GM18858 (cell line): ENCODE measurements around the gene PIK3R1.

Experiments used
- ATAC-seq: cut with Tn5 transposase; IDR thresholded peaks from one replicate; pipeline ENCODE4 v1.9.1; 2021; ENCODE audit not compliant: unreplicated experiment

The PIK3R1 gene

DNA sequence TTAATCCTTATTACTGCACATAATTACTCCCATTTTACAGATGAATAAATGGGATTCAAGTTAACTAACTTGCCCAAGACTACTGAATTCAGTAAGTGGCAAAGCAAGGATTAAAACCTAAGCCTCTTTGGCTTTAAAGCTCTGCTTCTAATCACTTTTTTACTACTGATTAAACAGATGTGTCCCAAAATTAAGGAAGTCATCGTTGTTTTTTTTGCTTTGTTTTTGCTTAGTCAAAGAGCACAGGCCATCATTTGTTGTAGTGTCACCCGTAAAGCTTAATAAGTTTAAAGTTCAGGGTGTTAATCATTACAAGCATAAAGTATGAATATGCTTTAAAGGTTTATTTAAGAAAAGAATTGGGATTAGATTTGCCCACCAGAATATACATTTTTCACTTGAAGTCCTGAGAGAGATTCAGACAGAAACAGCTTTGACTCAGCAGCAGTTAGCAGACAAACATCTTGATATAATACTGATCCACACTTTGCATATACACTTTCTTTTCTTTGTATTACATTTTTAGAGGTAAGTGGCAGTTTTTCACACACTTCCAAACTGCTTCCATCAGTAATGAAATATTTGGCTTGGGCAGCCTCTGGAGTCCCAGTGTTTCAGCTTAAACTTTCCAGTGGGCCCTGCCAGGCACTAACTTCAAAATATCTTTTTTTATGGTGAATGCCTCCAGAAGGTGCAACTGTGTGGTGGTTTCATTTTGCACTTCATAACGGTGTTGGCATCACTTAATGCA is 52.7 kb downstream of the PIK3R1 start:
- no peak for ATAC-seq

DNA sequence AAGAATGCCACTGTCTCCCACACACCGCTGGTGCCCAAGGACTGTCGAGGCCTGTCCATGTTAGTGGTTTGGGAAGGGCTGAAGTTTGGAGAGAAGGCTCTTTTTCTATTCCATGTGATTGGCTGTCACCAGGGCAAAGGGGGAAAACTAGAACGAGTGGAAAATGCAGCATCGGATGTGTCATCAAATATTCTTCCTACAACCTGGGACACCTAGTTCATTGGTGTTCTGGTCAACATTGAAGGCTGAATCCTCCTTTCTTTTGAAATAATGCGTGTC is 53.2 kb downstream of the PIK3R1 start:
- ATAC-seq, result no peak

DNA sequence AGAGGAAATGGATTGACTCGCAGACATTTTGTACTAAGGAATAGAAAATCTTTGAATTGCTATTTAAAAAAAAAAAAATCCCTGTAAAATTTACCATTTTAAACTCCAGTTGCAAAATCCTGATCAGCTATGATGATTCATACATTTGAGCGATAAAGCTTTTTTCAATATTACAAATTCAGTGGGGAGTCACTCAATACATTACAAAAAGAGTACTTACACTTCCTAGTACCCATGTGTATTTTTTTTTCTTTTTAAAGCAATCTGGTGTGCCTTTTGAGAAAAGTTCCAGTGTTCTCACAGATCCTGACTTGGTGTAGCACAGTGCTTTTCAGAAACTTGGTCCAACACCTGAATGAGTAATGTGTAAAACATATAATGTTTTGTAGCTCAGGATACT is 54.3 kb downstream of the PIK3R1 start:
- ATAC-seq, result no peak

DNA sequence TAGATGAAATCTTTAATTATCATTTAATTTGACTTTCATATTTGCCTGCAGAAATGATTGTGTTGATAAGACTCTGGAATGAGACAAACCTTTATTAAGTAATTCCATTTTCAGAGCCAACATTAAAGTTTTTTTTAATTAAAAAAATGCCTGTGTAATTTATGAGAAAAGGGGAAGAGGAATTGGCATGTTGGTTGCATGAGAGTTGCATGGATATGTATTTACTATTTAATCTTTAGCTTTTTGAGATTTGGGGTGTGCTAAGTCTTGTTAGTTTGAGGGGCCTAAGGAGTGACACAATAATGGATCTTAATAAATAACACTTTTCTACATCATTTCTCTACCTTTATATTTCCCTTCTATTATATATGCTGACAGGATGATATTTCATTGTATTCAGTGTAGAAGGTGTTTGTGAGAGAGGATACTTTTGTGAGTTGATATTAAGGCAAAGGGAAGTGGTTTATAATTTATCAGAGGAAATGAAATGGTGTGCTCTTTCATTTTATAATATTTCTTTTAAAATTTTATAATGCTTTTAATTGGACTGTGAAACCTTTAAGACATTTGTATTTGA is 54.9 kb downstream of the PIK3R1 start:
- no peak for ATAC-seq

DNA sequence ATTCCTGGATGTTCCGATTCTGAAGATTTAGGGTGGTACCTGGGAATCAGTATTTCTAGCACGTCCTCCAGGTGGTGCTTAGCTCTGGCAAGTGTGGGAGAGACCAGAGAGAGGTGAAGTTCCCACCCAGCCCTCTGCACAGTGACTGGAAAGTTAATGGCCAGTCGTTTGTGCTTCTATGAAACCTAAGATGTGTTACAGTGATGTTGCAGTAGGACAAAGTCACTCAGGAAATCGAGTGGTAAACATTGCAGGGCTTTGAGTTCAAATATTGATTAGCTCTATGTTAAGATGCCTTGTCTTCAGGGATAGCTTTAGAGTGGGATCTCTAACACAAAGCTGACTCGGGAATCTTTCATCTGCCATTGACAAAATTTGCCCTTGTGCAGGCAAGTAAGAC is 55.6 kb downstream of the PIK3R1 start:
- no peak for ATAC-seq

DNA sequence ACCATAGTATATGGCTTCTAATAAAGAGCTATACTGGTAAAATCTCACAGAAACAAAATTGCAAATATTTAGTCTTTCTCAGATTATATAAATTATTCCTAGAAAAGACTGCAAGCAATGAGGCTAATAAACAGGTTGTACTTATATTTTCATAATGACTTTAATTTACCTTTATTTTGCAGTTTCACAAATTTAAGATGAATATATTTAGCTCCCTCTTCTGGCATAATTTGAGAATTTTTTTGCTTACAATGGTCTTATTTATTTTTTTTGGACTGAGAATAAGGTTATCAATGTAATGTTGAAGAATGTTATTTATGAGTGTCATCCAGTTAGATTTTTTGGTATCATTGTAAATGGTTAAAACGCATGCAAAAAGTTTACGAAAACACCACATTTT is 56.7 kb downstream of the PIK3R1 start:
- no peak for ATAC-seq

DNA sequence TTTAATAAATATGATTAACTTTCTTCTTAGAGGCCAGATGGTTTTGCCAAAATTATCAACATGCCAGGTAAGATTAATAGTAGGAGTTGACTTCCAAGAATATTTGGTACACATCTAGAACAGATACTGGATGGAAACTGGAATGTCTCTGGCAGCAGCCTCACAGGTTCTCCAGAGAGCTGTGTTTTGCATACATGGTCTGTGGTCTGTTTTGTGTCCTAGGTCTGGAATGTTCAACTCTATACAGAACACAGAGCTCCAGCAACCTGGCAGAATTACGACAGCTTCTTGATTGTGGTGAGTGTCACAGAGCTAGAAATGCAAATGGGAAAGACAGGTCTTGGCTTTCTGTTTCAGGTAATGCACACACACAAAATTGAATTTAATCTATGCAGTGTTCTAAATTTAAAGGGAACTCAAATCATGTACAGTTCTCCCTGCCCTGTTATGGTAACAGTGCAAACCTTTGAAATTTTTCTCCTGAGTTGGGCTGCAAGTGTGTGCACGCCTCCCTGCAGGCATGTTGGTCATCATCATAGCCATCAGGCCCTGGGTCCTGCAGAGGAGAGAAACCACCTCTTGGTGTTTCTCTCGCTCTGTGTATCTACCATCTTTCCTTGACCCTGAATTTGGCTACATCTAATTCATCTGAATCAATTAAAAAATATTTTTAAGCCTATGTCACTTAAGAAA is 58.3 kb downstream of the PIK3R1 start:
- ATAC-seq, result peak; percentile 47

DNA sequence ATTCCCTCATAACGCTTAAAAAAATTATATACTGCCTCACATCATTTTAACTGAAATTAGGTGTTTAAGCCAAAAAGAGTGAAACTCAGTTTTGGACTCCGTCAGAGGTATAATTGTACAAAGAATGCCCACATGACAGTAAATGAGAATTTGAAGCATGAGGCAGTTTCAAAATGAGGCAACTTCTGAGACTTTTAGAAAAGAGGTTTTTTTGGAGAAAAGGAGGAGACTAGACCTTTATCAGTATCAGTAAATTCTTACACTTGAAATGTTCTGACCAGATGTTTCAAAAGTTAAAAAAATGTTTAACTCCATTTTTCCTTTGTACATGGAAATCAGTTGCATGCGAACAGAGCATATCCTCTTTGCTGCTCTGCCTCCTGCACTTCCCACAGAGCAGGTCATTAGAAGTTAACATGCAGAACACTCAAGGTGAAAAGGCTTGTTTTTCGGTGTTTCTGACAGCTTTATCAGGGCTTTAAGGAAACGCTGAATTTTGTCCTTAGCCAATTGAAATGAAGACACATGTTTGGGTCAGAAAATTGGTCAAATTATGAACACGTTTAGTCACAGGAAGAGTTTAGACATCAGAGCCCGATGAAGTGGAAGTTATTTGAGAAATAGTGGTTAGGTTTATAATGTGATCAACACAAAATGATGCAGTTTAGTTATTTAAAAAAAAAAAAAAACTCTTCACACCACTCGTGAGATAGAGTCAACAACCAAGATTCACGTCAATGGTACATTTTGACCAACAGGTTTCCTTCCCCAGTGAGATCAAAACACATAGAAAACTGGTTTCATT is 59.5 kb downstream of the PIK3R1 start:
- ATAC-seq, result peak; percentile 46

DNA sequence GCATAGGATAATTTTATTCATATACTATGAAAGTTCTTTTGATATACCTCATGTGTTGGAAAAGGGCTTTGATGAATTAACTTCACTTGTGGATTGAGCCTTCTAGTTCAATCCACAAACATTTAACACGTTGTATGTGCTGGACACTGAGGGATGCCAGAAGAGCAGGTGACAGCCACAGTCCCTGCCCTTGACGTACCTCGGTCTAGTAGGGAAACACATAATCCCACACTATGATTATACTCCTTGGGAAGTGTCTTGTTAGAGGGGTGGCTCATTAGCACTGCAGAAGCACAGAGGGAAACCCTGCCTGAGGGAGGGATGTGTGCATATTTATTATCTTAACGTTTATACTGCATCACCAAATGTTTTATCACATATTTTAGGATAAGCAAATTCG is 61.2 kb downstream of the PIK3R1 start:
- no peak for ATAC-seq

DNA sequence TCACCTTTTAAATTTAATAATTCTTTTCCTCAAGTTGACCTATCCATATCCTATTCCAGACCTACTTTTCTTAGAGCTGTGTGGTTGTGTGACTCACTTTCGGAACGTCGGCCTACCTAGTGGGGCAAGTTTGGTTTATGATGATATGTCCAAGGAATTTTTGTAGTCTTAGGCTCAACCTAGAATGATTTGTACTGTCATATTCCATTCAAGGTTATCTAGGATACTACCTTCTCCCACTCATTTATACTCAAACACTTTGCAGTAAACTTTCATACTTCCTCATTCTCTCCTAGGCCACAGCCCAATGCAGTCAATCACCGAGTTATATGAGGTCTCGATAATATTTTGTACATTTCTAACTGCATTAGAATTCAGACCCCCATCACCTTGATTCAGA is 61.9 kb downstream of the PIK3R1 start:
- no peak for ATAC-seq

DNA sequence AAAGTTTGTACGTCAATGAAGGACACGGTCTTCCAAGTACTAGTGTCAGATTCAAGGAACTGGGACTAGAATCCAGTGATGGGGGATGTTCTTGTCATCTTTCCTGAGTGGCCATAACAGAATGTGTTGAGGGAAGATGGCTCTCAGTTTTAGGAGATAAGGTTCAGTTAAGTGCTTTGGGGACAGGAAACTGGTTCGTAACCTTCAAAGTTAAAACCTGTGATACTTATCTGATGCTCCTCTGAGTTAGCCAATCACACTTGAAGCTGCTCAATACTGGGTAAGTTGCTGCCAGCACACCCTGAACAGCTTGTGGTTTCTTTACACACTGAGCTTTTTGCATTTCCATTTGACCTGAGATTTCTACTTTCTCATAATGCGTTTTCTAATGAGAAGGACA is 64.4 kb downstream of the PIK3R1 start:
- no peak for ATAC-seq

DNA sequence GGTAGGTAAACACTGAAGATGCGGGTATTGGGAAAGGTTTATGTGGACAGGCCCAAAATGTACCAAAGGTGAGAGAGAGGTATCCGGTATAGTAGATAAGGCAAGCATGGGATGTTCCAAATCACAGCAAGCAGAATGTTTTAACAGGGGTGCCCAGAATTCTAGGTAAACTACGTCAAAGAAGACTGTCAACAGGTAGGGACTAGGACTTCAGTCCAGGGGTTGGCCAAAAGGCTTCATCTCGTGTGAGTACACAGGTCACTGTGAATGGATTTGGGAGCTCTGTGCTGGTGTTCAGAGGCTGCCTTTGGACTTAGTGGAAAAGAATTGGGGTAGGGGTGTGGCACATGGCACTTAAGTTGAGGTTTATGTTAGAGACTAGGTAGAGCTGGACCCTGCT is 66.4 kb downstream of the PIK3R1 start:
- ATAC-seq, result no peak

DNA sequence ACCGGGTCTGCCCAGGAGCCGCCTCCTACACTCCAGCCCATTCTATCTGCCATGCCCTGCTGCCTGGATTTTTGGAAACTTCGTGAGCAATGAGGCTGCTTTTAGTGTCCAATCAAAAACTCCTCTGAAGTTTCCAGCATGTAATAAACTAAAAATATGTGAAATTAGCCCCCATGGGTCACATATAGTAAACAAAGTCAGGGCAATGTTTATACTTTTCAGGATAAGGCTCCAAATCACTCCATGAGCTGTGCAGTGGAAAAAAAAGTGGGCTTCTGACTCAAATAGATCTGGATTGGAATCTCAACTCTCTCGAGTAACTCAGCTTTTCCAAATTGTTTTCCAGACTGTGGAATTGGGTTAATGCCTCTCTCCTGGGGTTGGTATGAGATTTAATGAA is 68.2 kb downstream of the PIK3R1 start:
- no peak for ATAC-seq

DNA sequence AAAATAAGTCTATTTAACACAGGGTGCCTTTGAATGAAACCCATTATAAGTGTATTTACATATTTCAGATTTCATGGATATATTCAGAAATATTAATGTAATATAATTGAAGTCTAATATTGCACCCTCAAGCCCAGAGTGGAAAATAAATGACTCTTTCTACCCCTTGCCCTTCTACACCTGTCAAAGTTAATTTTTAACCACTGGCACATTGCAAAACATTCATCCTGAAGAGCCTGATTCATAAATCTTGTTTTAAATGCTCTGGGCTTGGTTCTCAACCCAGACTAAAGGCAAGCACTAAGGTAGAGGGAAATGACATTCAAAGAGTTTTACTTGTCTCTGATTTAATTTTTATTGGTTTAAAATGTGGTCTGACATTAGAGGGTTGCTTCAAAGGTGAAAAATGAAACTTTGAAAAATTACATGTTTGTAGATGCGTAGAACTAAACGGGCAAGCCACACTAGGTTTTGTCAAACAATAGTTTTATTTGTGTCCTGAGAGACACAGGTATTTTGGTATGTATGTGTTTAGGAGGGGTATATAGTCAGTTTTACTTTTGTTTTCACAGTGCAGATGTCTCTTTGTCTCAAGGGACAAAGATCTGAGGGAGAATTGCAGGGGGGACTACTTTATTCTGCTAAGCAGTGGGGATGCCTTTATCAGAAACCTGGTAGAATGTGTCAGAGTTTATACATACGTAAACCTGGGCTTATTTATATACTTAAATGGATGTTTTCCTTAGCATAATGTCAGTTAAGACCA is 69.7 kb downstream of the PIK3R1 start:
- peak; percentile 27 for ATAC-seq

DNA sequence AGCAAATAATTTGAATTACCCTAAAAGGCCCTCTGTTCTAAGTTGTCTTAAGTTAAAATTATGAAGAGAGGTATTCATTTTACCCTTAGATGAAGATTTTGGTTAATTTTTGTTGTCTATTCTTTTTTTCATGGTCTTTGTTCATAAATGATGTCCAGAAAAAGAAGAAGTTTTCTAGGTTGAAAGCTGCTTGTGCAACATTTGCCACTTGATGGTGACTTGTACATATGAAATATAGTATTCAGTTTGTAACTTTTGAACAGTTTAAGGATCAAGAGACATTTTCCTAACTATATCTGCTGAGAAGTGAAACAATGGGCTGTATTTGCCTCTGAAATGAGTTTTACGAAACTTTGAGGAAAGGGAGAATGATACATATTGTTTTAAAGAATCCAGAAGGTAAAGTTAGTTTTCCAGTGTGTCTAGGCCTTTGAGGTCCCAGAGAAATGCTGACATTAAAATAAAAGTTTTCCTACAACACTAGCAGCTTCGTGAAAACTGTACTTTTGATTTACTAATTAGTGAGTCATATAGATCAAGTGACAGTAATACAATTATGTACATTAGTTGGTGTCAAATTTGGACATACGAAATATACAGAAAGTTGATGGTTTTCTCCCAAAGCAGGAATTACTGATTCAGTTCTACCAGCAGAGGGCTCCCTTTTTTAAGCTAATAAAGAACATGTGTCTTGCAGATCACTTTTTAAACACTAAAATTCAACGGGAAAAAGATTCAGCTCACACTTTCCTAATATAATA is 70.5 kb downstream of the PIK3R1 start:
- no peak for ATAC-seq

DNA sequence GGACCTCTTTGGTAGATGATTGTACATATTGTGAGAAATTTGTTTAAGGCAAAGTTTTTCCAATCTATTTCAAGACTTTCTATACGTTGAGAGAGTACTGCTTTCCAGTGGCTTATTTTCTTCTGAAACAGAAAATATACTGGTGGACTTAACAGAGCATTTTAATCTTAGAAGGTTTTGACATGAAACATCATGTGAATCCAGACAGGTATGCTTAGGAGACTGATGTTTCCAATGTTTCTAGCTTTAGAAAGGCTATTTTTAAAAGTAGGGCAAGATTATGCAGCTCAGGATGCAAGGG is 71.0 kb downstream of the PIK3R1 start:
- no peak for ATAC-seq

DNA sequence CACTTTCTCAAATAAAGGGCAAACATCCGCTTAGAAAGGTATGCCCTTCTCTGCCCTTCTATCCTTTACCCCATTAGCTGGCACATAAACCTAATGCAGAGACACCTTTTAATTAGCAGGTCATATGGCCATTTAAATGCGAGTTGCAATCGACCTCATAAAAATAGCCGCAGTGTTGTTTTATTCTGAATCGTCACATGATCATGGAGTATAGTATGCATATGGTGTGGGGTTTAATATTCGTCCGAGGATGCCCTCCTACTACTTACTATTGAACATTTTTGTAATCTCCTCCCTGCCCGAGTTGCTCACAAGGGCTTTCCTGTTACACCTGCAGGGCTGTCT is 72.0 kb downstream of the PIK3R1 start:
- no peak for ATAC-seq

DNA sequence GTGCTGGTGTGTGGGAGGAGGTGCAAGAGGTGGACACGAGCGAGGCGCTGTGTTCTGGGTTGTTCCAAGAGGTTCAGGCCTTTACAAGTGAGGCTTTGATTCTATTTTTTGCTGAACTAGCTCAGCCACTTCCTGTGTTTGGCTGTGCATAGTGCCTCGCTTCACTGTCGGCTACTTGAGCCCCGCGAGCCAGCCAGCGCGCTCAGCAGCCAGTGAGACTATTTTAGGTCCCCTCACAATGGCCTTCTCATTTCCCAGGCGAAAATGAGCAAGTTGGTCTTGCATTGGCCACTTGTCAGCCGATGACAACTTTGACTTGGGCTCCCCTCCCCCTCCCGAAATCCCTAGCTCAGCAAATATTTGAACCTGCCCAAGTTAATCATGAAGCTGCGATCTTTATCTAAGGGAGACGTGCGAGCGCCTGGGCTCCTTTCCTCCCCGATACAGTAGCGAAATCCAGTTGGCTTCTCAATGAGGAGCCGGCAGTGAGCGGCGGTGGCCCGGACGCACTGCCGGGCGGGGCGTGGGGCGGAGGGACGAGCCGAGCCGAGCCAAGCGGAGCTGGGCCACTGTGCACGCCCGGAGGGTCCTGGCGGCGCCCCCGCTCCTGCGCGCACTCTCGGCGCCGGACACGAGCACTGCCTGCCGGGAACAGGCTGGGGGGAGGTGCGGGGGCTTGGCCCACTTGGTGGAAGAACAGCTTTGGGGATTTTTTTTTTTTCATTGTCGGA is 72.6 kb downstream of the PIK3R1 start:
- peak; percentile 73 for ATAC-seq

DNA sequence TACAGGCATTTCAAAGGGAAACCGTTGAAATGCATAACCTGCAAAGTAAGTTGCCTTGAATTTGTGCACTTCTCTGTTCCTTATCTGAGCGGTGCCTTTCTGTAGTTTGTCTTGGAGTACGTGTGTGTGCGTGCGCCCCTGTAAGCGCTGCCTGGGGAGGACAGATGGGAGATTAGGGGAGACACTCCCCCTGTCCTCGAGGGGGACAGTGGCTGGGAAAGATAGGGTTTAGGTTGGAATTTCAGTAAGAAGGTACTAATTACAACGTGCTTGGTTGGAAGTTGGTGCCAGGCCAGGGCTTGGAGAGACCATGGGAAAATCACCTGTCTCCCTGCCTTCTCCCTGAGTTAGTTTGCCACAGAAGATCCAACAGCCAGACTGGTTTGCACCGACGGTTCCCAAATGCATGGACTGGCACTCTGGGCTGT is 73.2 kb downstream of the PIK3R1 start:
- ATAC-seq, result no peak

DNA sequence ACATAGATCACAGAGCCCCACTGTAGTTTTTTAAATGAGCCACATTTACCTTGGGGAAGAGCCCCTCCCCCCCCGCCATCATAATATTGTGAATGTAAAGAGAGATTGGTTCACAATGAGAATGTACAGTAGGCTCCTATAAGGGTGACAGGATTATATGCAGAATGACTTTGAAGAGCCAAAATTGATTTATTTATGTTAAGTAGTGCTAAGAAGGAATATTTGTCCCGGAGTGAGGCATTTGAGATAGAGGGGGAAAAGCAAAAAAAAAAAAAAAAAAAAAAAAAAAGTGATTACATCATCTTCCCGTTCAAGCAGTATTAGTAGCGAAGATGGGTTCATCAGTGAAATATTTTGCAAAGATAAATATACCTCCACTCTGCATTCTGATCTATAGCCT is 73.9 kb downstream of the PIK3R1 start:
- ATAC-seq, result no peak
